C4-2B (cell line): Measurements from ENCODE around the gene GPC5.
"Not testable (repeated sequence)": the region's sequence is repeated elsewhere in the genome, so short reads cannot be mapped to it uniquely, and the experiment has no call there.

Experiments
- ZFX ChIP-seq: fragments of 450-650 bp; IDR thresholded peaks from 2 replicates; pipeline ENCODE4 v1.6.1; 2017
- TF ChIP-seq, protein P1 (sequence below): fragments of 450-650 bp; conservative IDR thresholded peaks from 2 replicates; pipeline ENCODE4 v1.5.1; 2017; ENCODE audit warnings: mild to moderate bottlenecking

DNA sequence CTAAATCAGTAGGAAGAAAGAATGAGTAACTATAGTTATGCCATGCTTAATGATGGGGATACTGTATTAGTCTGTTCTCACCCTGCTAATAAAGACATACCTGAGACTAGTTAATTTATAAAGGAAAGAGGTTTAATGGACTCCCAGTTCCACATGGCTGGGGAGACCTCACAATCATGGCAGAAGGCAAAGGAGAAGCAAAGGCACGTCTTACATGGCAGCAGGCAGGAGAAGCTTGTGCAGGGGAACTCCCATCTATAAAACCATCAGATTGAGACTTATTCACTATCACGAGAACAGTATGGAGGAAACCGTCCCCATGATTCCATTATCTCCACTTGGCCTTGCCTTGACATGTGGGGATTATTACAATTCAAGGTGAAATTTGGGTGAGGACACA, 1084.4 kb downstream of the GPC5 start:
- TF ChIP-seq, protein P1, sequence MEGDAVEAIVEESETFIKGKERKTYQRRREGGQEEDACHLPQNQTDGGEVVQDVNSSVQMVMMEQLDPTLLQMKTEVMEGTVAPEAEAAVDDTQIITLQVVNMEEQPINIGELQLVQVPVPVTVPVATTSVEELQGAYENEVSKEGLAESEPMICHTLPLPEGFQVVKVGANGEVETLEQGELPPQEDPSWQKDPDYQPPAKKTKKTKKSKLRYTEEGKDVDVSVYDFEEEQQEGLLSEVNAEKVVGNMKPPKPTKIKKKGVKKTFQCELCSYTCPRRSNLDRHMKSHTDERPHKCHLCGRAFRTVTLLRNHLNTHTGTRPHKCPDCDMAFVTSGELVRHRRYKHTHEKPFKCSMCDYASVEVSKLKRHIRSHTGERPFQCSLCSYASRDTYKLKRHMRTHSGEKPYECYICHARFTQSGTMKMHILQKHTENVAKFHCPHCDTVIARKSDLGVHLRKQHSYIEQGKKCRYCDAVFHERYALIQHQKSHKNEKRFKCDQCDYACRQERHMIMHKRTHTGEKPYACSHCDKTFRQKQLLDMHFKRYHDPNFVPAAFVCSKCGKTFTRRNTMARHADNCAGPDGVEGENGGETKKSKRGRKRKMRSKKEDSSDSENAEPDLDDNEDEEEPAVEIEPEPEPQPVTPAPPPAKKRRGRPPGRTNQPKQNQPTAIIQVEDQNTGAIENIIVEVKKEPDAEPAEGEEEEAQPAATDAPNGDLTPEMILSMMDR: not testable (repeated sequence)
- not testable (repeated sequence) for TF ChIP-seq ZFX
